HG02678 (cell line): Measurements from ENCODE around the gene PRIM2.
"Not testable (repeated sequence)": the region's sequence is repeated elsewhere in the genome, so short reads cannot be mapped to it uniquely, and the experiment has no call there.

Experiments
- ATAC-seq: cut with Tn5 transposase; IDR thresholded peaks from one replicate; pipeline ENCODE4 v1.9.1; 2021; ENCODE audit warnings: mild to moderate bottlenecking, moderate library complexity; ENCODE audit not compliant: unreplicated experiment

Gene PRIM2

DNA sequence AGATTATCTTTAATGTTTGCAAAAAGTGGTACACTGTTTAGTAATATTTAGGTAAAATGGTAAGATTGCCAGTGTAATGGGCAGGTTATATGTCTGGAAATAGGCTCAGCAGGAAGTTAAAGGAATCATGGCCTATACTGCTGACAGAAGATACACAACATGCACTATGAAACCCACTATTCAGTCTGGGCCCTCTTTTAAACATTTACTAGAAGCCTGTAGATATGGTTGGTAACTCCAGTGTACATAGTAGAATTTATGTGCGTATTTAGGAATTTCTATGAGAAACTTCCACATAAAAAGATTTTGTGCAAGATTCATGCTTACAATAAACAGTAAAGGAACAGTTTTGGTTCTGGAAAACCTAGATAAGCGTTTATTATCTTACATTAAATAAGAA lies 178.8 kb downstream of the PRIM2 start:
- not testable (repeated sequence) for ATAC-seq

- ATAC-seq = not testable (repeated sequence)
Observed at GRCh38 chr6:57500368-57501021, 183.1 kb downstream of the PRIM2 start.

GRCh38 chr6:57502387-57502786 lies 185.0 kb downstream of the PRIM2 start:
- not testable (repeated sequence) for ATAC-seq

GRCh38 chr6:57505251-57505650 lies 187.8 kb downstream of the PRIM2 start:
- ATAC-seq = not testable (repeated sequence)

- not testable (repeated sequence) for ATAC-seq
Observed at GRCh38 chr6:57510390-57510789, 193.0 kb downstream of the PRIM2 start.

DNA sequence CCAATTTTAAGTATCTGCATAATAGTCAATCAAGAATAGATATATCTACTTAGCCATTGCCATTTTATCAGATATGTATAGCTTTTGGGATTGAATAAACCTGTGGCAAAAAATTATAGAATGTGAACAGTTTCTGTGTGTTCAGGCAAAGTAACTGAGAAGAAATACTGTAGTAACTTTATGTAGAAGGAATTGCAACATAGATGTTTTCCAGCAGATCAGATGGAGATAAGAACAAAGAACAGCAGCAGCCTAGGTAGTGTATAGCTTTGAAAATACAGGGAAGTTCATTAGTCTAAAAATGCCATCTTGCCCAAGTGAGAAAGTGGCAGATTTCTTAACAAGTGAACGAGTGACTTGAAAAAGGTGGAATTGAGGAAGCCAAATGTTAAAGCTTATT lies 197.7 kb downstream of the PRIM2 start:
- not testable (repeated sequence) for ATAC-seq

- ATAC-seq = not testable (repeated sequence)
Observed at GRCh38 chr6:57515845-57516244, 198.4 kb downstream of the PRIM2 start.

GRCh38 chr6:57516776-57517175 lies 199.3 kb downstream of the PRIM2 start:
- not testable (repeated sequence) for ATAC-seq

- ATAC-seq = not testable (repeated sequence)
Observed at GRCh38 chr6:57519198-57519597, 201.8 kb downstream of the PRIM2 start.

- not testable (repeated sequence) for ATAC-seq
Observed at GRCh38 chr6:57521085-57521484, 203.7 kb downstream of the PRIM2 start.

- ATAC-seq = not testable (repeated sequence)
Observed at GRCh38 chr6:57523221-57523620, 205.8 kb downstream of the PRIM2 start.

- not testable (repeated sequence) for ATAC-seq
Observed at GRCh38 chr6:57529755-57530154, 212.3 kb downstream of the PRIM2 start.

- ATAC-seq = not testable (repeated sequence)
Observed at GRCh38 chr6:57532660-57533059, 215.2 kb downstream of the PRIM2 start.

DNA sequence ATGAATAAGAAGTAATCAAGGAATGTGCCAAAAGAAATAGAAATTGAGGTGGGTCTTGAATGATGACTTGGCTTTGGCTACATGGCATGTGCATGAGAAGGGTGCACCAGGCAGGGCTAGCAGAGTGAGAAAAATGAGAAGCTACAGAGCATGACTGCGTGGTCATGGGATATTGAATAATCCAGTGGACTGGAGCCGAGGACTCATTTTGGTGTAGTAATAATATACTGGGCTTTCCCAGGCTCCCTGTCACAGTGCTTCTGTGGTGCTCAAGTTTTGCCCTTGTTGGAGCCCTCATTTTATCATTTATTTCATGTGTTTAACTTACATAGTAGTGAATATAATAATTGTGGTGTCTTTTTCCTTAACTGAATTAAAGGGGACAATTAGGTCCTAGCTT lies 217.7 kb downstream of the PRIM2 start:
- not testable (repeated sequence) for ATAC-seq

DNA sequence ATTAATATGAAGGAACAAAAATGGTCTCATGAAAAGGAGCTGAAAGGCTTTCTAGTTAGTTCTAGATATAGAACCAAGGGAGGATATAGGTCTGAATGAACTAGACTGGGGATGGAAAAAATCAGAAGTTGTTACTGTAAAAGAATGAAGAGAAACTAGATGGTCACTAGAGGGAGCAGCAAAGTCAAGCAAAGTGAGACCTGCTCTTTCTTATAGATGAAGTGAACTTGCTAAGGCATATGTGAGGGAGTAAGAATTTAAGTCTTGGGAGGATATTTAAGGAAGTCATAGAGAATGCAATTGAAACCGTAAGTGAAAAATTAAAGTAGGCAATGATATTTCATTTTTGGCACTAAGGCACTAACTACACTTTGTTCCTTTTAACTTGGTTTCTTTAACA lies 218.6 kb downstream of the PRIM2 start:
- ATAC-seq = peak; percentile 82

DNA sequence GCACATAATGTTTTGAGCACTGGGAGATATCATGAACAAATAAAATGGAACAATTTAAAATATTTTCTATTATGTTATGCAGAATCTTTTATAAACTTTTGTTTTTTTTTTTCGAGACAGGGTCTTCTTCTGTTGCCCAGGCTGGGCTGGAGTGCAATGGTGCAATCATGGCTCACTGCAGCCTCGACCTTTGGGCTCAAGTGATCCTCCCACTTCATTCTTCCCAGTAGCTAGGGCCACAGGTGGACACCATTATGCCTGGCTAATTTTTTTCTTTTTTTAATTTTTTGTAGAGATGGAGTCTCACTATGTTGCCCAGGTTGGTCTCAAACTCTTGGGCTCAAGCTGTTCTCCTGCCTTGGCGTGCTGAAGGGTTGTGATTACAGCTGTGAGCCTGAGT lies 220.5 kb downstream of the PRIM2 start:
- ATAC-seq = not testable (repeated sequence)

DNA sequence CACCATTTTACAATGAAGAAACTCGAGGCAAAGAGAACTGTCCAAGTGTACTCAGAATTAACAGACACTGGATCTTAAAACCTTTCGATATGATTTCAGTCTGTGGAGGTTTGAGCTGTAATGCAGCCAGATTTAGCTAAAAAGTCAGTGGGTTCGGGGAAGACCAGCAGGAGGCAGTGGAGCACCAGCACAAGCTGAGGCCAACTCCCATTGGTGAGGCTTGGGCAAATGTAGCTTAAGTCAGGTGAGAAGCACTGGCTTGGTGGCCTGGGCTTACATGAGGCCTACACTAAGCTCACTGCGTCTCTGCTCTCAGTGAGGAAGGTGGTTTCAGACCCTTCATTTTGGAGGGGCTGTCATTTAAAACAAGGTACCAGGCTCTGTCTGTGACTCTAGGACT lies 234.5 kb downstream of the PRIM2 start:
- ATAC-seq = not testable (repeated sequence)

GRCh38 chr6:57557855-57558254 lies 240.4 kb downstream of the PRIM2 start:
- not testable (repeated sequence) for ATAC-seq

DNA sequence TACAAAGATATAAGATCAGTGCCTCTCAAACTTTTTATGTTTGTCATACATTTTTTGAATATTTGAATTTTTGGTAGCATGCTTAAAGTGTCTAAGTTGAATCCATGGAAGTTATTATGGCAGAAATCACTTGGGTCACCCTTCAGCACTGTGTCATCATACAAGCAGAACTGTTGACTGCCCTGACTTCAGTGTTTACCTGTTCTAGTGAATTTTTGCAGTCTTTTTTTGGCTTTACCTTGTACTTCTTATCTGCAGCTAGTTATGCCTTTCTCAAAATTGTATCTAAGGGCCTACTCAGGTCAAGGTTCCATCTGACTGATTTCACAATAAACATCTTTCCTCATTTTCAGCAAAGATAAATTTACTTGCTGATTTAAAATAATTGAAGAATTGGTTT lies 241.7 kb downstream of the PRIM2 start:
- ATAC-seq = not testable (repeated sequence)

DNA sequence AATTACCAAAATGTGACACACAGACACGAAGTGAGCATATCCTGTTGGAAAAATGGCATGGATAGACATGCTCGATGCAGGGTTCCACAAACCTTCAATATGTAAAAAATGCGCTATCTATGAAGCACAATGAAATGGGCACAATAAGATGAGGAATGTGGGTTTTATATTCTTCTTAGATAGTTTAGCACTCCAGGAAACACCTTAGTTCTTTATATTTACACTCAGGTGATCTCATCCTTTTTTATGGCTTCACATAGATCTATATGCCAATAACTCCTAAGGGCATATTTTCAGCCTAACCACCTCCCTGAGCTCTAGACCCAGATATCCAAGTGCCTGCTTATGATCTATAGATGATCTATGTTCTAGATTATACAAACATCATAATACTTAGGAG lies 244.8 kb downstream of the PRIM2 start:
- ATAC-seq = not testable (repeated sequence)

DNA sequence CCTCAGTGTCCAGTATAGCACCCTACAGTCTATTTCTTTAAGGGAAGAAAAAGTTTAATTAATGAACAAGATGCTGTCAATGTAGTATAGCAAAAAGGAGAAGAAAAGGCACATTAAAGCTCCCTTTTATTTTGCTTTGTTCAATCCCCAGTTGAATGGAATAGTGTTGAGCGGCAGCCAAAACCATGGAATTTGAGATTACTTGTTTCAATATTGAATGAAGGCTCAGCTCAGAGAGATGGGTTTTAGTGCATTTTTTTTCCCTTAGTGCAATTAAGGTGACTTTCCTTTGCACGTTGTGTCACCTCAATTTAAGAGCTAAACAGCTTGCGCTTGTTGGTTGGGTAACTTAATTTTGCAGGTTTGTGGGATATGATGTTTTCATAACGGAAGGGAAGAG lies 254.7 kb downstream of the PRIM2 start:
- ATAC-seq = not testable (repeated sequence)

- not testable (repeated sequence) for ATAC-seq
Observed at GRCh38 chr6:57572844-57573243, 255.4 kb downstream of the PRIM2 start.

GRCh38 chr6:57577023-57577422 lies 259.6 kb downstream of the PRIM2 start:
- not testable (repeated sequence) for ATAC-seq
